MCF 10A (cell line): ENCODE measurements around the gene KANK2. TPM values are rescaled to one million over a fixed set of nuclear protein-coding genes. Genes with fewer than 3 reads are reported as not detected.

Experiments
- BruUV-seq: library from RNA; stranded (reverse); fragments of 400-500 nt; replicated peaks from 2 replicates; lab custom pipeline; 2021; lab: Mats Ljungman, UMichigan
- CTCF ChIA-PET: fragments of 300-600 bp; sonication (Branson Sonifier 250); formaldehyde crosslinking; extraction: SDS; loops from one replicate; lab custom pipeline; 2021; ENCODE audit warnings: antibody characterized with exemption, inconsistent platforms; lab: Yijun Ruan, JAX
- POLR2A ChIA-PET: fragments of 300-600, 350-650 bp; sonication (Branson Sonifier 250); formaldehyde crosslinking; extraction: SDS; loops from one replicate; lab custom pipeline; 2020; ENCODE audit warnings: antibody characterized with exemption, inconsistent platforms; lab: Yijun Ruan, JAX
- DNase-seq: peaks from one replicate; pipeline ENCODE4 v3.0.0-alpha.2; 2018; ENCODE audit not compliant: unreplicated experiment
- H3K27ac Mint-ChIP-seq: one replicate; pipeline ENCODE4 v1.8.0; 2022; ENCODE audit warnings: mild to moderate bottlenecking, low read depth, mixed read lengths; ENCODE audit not compliant: unreplicated experiment
- H3K27me3 Mint-ChIP-seq: one replicate; pipeline ENCODE4 v1.8.0; 2022; ENCODE audit warnings: mixed read lengths; ENCODE audit not compliant: insufficient read depth, unreplicated experiment
- H3K36me3 Mint-ChIP-seq: one replicate; pipeline ENCODE4 v1.8.0; 2022; ENCODE audit warnings: mild to moderate bottlenecking, moderate library complexity, mixed read lengths; ENCODE audit not compliant: insufficient read depth, unreplicated experiment
- H3K4me1 Mint-ChIP-seq: one replicate; pipeline ENCODE4 v1.8.0; 2022; ENCODE audit warnings: mixed read lengths; ENCODE audit not compliant: insufficient read depth, unreplicated experiment
- H3K4me3 Mint-ChIP-seq: one replicate; pipeline ENCODE4 v1.8.0; 2022; ENCODE audit warnings: mild to moderate bottlenecking, moderate library complexity, mixed read lengths; ENCODE audit not compliant: unreplicated experiment
- H3K9me3 Mint-ChIP-seq: one replicate; pipeline ENCODE4 v1.8.0; 2022; ENCODE audit warnings: mixed read lengths; ENCODE audit not compliant: unreplicated experiment
- intact Hi-C: fragments of 100-400 bp; cut with micrococcal nuclease; formaldehyde crosslinking; loops from 2 replicates; pipeline ENCODE4 v1.14.1; 2022
- total RNA-seq: library from RNA; stranded (reverse); gene quantifications from 2 replicates; pipeline ENCODE4 v1.2.3, GENCODE V29; 2022
- TF ChIP-seq, protein P1 (sequence below): fragments of 200-600 bp; IDR thresholded peaks from one replicate; pipeline ENCODE4 v1.8.0; 2022; ENCODE audit warnings: antibody characterized with exemption, mild to moderate bottlenecking; ENCODE audit not compliant: unreplicated experiment

KANK2 gene
- total RNA-seq, 1 experiment from 2014 or later, result 29.2 TPM

DNA sequence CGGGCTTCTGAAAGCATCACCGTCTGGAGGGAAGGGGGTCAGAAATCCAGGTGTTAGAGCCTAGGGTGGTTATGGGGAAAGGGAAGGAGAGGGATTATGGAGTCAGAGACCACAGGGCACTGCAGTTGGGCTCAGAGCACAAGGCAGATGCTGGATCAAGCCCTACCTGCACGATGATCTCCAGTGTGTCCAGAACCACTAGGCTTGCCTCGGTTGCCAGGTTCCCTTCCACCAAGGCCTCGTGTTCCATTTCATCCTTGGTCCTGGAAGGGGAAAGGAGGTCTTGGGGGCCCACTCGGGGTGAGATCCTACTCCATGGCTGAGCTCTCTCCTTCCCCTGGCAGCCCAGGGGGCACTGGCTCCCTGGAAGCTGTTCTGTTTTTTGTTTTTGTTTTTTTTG lies 17.0 kb upstream of the KANK2 start:
- H3K4me1 Mint-ChIP-seq, result no peaks in the 10 kb centered on the region
- H3K36me3 Mint-ChIP-seq, result peaks cover 33% of the 10 kb centered on the region
- no TSS peak for BruUV-seq
- no peak overlapping the region for H3K27ac Mint-ChIP-seq
- ChIA-PET CTCF (no interaction called here), POLR2A (no interaction called here)
- TF ChIP-seq, protein P1, sequence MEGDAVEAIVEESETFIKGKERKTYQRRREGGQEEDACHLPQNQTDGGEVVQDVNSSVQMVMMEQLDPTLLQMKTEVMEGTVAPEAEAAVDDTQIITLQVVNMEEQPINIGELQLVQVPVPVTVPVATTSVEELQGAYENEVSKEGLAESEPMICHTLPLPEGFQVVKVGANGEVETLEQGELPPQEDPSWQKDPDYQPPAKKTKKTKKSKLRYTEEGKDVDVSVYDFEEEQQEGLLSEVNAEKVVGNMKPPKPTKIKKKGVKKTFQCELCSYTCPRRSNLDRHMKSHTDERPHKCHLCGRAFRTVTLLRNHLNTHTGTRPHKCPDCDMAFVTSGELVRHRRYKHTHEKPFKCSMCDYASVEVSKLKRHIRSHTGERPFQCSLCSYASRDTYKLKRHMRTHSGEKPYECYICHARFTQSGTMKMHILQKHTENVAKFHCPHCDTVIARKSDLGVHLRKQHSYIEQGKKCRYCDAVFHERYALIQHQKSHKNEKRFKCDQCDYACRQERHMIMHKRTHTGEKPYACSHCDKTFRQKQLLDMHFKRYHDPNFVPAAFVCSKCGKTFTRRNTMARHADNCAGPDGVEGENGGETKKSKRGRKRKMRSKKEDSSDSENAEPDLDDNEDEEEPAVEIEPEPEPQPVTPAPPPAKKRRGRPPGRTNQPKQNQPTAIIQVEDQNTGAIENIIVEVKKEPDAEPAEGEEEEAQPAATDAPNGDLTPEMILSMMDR, result no peak
- no peaks in the 10 kb centered on the region for H3K9me3 Mint-ChIP-seq
- H3K4me3 Mint-ChIP-seq, result no peak overlapping the region
- no peaks in the 10 kb centered on the region for H3K27me3 Mint-ChIP-seq
- no peak for DNase-seq
- intact Hi-C loops, result no loop called here

DNA sequence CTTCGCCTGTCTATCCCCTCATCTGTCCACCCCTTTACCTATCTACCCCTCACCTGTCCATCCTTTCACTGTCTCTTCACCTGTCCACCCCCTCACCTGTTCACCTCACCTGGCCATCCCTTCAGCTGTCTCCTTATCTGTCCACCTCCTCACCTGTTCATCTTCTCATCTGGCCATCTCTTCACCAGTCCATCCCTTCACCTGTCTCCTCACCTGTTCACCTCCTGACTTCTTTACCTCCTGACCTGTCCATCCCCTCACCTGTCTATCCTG lies 13.2 kb upstream of the KANK2 start:
- Mint-ChIP-seq H3K27me3 (no peaks in the 10 kb centered on the region), H3K9me3 (no peaks in the 10 kb centered on the region), H3K4me1 (no peaks in the 10 kb centered on the region), H3K27ac (no peak overlapping the region), H3K4me3 (no peak overlapping the region), H3K36me3 (peaks cover 24% of the 10 kb centered on the region)
- DNase-seq, result no peak
- no TSS peak for BruUV-seq
- POLR2A ChIA-PET, result no interaction called here
- intact Hi-C loops, result no loop called here
- CTCF ChIA-PET, result no interaction called here
- TF ChIP-seq, protein P1, result no peak

DNA sequence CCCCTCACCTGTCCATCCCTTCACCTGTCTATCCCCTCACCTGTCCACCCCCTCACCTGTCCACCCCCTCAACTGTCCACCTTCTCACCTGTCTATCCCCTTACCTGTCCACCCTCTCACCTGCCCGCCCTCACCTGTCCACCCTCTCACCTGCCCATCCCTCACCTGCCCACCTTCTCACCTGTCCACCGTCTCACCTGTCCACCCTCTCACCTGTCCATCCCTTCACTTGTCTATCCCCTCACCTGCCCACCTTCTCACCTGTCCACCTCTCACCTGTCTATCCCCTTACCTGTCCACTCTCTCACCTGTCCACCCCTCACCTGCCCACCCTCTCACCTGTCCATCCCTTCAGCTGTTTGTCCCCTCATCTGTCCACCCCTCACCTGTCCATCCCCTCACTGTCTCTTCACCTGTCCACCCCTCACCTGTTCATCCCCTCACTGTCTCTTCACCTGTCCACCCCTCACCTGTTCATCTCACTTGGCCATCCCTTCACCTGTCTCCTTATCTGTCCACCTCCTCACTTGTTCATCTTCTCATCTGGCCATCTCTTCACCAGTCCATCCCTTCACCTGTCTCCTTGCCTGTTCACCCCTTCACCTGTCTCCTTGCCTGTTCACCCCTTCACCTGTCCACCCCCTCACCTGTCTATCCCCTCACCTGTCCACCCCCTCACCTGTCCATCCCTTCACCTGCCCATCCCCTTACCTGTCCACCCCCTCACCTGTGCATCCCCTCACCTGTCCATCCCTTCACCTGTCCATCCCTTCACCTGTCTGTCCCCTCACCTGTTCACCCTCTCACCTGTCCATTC lies 12.7 kb upstream of the KANK2 start:
- POLR2A ChIA-PET, result no interaction called here
- BruUV-seq, result no TSS peak
- H3K36me3 Mint-ChIP-seq, result peaks cover 24% of the 10 kb centered on the region

GRCh38 chr19:11208561-11209471 lies 11.5 kb upstream of the KANK2 start:
- BruUV-seq, result no TSS peak
- TF ChIP-seq, protein P1, result no peak
- intact Hi-C loops, result no loop called here
- Mint-ChIP-seq H3K4me3 (no peak overlapping the region), H3K27ac (no peak overlapping the region), H3K36me3 (peaks cover 24% of the 10 kb centered on the region), H3K4me1 (peaks cover 15% of the 10 kb centered on the region), H3K9me3 (no peaks in the 10 kb centered on the region), H3K27me3 (no peaks in the 10 kb centered on the region)
- POLR2A ChIA-PET, result no interaction called here
- DNase-seq, result no peak
- CTCF ChIA-PET, result no interaction called here

More for the DNA sequence above, 12.7 kb upstream of the KANK2 start:
- intact Hi-C loops, result no loop called here
- no peaks in the 10 kb centered on the region for H3K27me3 Mint-ChIP-seq
- H3K4me3 Mint-ChIP-seq, result no peak overlapping the region
- CTCF ChIA-PET, result no interaction called here
- no peak for DNase-seq
- H3K4me1 Mint-ChIP-seq, result peaks cover 3% of the 10 kb centered on the region
- TF ChIP-seq, protein P1, result no peak
- no peaks in the 10 kb centered on the region for H3K9me3 Mint-ChIP-seq
- H3K27ac Mint-ChIP-seq, result no peak overlapping the region
